Tibial nerve (tissue), 4 donors: ENCODE measurements around the gene EMP2.

Experiments used
- CTCF ChIP-seq, 5 experiments: fragments of 200-600 bp in 3 of 5; fragments of 450-650 bp in 2 of 5; sonication (generic) in 3 of 5; IDR thresholded peaks; one replicate each; pipeline ENCODE4 v1.5.1; 2016 to 2019; ENCODE audit warnings: antibody characterized with exemption in 5 of 5, mild to moderate bottlenecking in 3 of 5, moderate library complexity in 2 of 5
- EP300 ChIP-seq, 2 donors: sonication (generic); formaldehyde crosslinking; IDR thresholded peaks; one replicate each; pipeline ENCODE4 v1.6.1; 2017; ENCODE audit warnings: antibody characterized with exemption in 2 of 2, mild to moderate bottlenecking in 1 of 2
- POLR2A ChIP-seq, 2 donors: fragments of 450-650 bp; IDR thresholded peaks; one replicate each; pipeline ENCODE4 v1.6.1; 2017; ENCODE audit warnings: antibody characterized with exemption in 2 of 2, mild to moderate bottlenecking in 2 of 2, moderate library complexity in 2 of 2

DNA sequence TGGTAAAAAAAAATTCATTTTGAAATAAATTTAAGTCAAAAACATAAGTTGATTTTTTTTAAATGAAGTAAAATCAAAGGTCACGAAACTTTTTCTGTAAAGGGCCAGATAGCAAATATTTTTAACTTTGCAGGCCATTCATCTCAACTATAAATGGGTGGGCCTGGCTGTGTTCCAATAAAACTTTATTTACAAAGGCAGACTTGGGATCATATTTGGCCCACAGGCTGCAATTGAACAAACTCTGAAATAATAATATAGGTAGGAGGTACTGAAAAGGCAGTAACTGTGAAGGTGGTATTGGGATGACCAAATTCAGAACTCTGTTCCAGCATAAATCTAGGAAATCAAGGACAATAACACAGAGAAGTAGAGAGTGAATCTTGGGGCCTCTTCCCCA, 12.2 kb upstream of the EMP2 start:
- TF ChIP-seq EP300 (IDR thresholded peaks at IDR 0.05): no peak
- no peak for TF ChIP-seq CTCF (IDR thresholded peaks at IDR 0.05)
- TF ChIP-seq POLR2A (IDR thresholded peaks at IDR 0.05): no peak
